Measurements from ENCODE around the gene NINJ2. TPM values are rescaled to one million over a fixed set of nuclear protein-coding genes. Genes with fewer than 3 reads are reported as not detected.

The NINJ2 gene
- polyA plus RNA-seq, 1 donor from 2014 or later: not detected

- Histone ChIP-seq H3K4me2 (ENCODE audit: low read length) (no peak overlapping the region), H3K4me3 (ENCODE audit: low read length) (no peak overlapping the region), H3K9ac (ENCODE audit: low read length) (no peak overlapping the region), H3K9me2 (ENCODE audit: insufficient read depth, low read length) (no peaks in the 10 kb centered on the region), H3K79me2 (replicated peaks; ENCODE audit: insufficient read depth, low read length) (no peaks in the 10 kb centered on the region), H3K27me3 (ENCODE audit: insufficient read depth, low read depth, low read length) (no peaks in the 10 kb centered on the region), H3K9me3 (ENCODE audit: low read length) (no peaks in the 10 kb centered on the region), H4K20me1 (ENCODE audit: insufficient read depth) (no peaks in the 10 kb centered on the region), H3F3A (ENCODE audit: insufficient read depth, low read length, poor library complexity, severe bottlenecking) (no peaks in the 10 kb centered on the region), H3K36me3 (ENCODE audit: insufficient read depth, low read length) (no peaks in the 10 kb centered on the region), H2AFZ (ENCODE audit: low read depth, low read length) (no peak overlapping the region), H3K27ac (ENCODE audit: low read length) (no peak overlapping the region)
- TF ChIP-seq SMC3 (conservative IDR thresholded peaks at IDR 0.05; ENCODE audit: poor library complexity) (no peak), TAF1 (IDR thresholded peaks at IDR 0.05; ENCODE audit: low read depth) (no peak), EZH2 (IDR thresholded peaks at IDR 0.05; ENCODE audit: borderline replicate concordance, insufficient read depth, low read length, poor library complexity, severe bottlenecking) (no peak), REST (IDR thresholded peaks at IDR 0.05; ENCODE audit: borderline replicate concordance) (no peak), RAD21 (conservative IDR thresholded peaks at IDR 0.05) (no peak), CTCF (IDR thresholded peaks at IDR 0.05; ENCODE audit: poor library complexity, severe bottlenecking) (no peak), MXI1 (conservative IDR thresholded peaks at IDR 0.05; ENCODE audit: poor library complexity, severe bottlenecking) (no peak), EP300 (conservative IDR thresholded peaks at IDR 0.05; ENCODE audit: poor library complexity, severe bottlenecking) (no peak), POLR2AphosphoS5 (IDR thresholded peaks at IDR 0.05) (no peak)
These were observed 121.4 kb downstream of the NINJ2 start for GRCh38 chr12:541676-542324.

GRCh38 chr12:539540-540310 is 123.5 kb downstream of the NINJ2 start:
- no peak overlapping the region for H3K4me3 ChIP-seq (ENCODE audit: low read length)
- no peaks in the 10 kb centered on the region for H3F3A ChIP-seq (ENCODE audit: insufficient read depth, low read length, poor library complexity, severe bottlenecking)
- H3K36me3 ChIP-seq (ENCODE audit: insufficient read depth, low read length): no peaks in the 10 kb centered on the region
- no peak overlapping the region for H2AFZ ChIP-seq (ENCODE audit: low read depth, low read length)
- H3K27me3 ChIP-seq (ENCODE audit: insufficient read depth, low read depth, low read length): no peaks in the 10 kb centered on the region
- TF ChIP-seq SMC3 (conservative IDR thresholded peaks at IDR 0.05; ENCODE audit: poor library complexity) (no peak), POLR2AphosphoS5 (IDR thresholded peaks at IDR 0.05) (no peak), EZH2 (IDR thresholded peaks at IDR 0.05; ENCODE audit: borderline replicate concordance, insufficient read depth, low read length, poor library complexity, severe bottlenecking) (no peak), MXI1 (conservative IDR thresholded peaks at IDR 0.05; ENCODE audit: poor library complexity, severe bottlenecking) (no peak), EP300 (conservative IDR thresholded peaks at IDR 0.05; ENCODE audit: poor library complexity, severe bottlenecking) (no peak), RAD21 (conservative IDR thresholded peaks at IDR 0.05) (no peak), REST (IDR thresholded peaks at IDR 0.05; ENCODE audit: borderline replicate concordance) (no peak), CTCF (IDR thresholded peaks at IDR 0.05; ENCODE audit: poor library complexity, severe bottlenecking) (no peak)
- H3K4me2 ChIP-seq (ENCODE audit: low read length): no peak overlapping the region
- no peak overlapping the region for H3K27ac ChIP-seq (ENCODE audit: low read length)
- H3K79me2 ChIP-seq (replicated peaks; ENCODE audit: insufficient read depth, low read length): no peaks in the 10 kb centered on the region
- no peaks in the 10 kb centered on the region for H3K9me2 ChIP-seq (ENCODE audit: insufficient read depth, low read length)
- H3K9ac ChIP-seq (ENCODE audit: low read length): no peak overlapping the region
- H4K20me1 ChIP-seq (ENCODE audit: insufficient read depth): no peaks in the 10 kb centered on the region
- H3K9me3 ChIP-seq (ENCODE audit: low read length): no peaks in the 10 kb centered on the region
